ENCODE data around the gene MSANTD1.

- TF ChIP-seq, protein P1, sequence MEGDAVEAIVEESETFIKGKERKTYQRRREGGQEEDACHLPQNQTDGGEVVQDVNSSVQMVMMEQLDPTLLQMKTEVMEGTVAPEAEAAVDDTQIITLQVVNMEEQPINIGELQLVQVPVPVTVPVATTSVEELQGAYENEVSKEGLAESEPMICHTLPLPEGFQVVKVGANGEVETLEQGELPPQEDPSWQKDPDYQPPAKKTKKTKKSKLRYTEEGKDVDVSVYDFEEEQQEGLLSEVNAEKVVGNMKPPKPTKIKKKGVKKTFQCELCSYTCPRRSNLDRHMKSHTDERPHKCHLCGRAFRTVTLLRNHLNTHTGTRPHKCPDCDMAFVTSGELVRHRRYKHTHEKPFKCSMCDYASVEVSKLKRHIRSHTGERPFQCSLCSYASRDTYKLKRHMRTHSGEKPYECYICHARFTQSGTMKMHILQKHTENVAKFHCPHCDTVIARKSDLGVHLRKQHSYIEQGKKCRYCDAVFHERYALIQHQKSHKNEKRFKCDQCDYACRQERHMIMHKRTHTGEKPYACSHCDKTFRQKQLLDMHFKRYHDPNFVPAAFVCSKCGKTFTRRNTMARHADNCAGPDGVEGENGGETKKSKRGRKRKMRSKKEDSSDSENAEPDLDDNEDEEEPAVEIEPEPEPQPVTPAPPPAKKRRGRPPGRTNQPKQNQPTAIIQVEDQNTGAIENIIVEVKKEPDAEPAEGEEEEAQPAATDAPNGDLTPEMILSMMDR (IDR thresholded peaks at IDR 0.05; ENCODE audit: poor library complexity, severe bottlenecking): no peak
- no peak for TF ChIP-seq REST (IDR thresholded peaks at IDR 0.05; ENCODE audit: borderline replicate concordance)
- no peak for TF ChIP-seq TAF1 (IDR thresholded peaks at IDR 0.05; ENCODE audit: low read depth)
- TF ChIP-seq SMC3 (conservative IDR thresholded peaks at IDR 0.05; ENCODE audit: poor library complexity): no peak
Measured at GRCh38 chr4:3232001-3232400, 17.0 kb upstream of the MSANTD1 start.

All from neural cell (in vitro differentiated cells).